Nephron (organoid): ENCODE results near the gene RAD17.

ENCODE experiments used
- H3K27ac Mint-ChIP-seq, 3 experiments: 2 replicates each; pipeline ENCODE4 v1.8.0; 2020; ENCODE audit warnings: mixed read lengths in 3 of 3, mild to moderate bottlenecking in 2 of 3, moderate library complexity in 1 of 3
- H3K27me3 Mint-ChIP-seq: 2 replicates; pipeline ENCODE4 v1.8.0; 2021; ENCODE audit warnings: low read depth, mild to moderate bottlenecking, moderate library complexity, mixed read lengths
- H3K36me3 Mint-ChIP-seq: 2 replicates; pipeline ENCODE4 v1.8.0; 2020; ENCODE audit warnings: low read depth, mixed read lengths
- H3K4me1 Mint-ChIP-seq: 2 replicates; pipeline ENCODE4 v1.8.0; 2020; ENCODE audit warnings: mixed read lengths
- H3K4me3 Mint-ChIP-seq, 3 experiments: 2 replicates each; pipeline ENCODE4 v1.8.0; 2020; ENCODE audit warnings: mild to moderate bottlenecking in 3 of 3, mixed read lengths in 3 of 3, moderate library complexity in 2 of 3
- H3K9me3 Mint-ChIP-seq: 2 replicates; pipeline ENCODE4 v1.8.0; 2020; ENCODE audit warnings: mixed read lengths
- TF ChIP-seq, protein P1 (sequence below), 3 experiments: fragments of 200-600 bp; sonication (generic); IDR thresholded peaks; one replicate each; pipeline ENCODE4 v1.5.0; 2021; ENCODE audit warnings: antibody characterized with exemption in 3 of 3; ENCODE audit not compliant: unreplicated experiment in 3 of 3

The RAD17 gene

DNA sequence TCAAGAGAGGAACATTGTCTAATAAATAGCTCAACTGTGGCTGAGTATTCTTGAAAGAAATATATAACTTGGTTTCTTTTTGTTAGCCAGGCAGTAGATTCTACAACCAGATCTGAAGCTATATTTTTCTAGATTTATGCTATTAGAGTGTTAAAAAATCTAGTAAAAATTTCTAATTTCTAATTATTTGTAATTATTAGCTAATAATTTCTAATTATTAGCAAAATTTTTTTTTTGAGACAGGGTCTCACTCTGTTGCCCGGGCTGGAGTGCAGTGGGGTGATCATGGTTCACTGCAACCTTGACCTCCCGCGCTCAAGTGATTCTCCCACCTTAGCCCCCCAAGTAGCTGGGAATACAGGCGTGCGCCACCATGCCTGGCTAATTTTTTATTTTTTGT, 2.8 kb downstream of the RAD17 start:
- peak overlapping the region; percentile 61 to 96 (median 70) for H3K4me3 Mint-ChIP-seq
- H3K9me3 Mint-ChIP-seq: no peaks in the 10 kb centered on the region
- TF ChIP-seq, protein P1, sequence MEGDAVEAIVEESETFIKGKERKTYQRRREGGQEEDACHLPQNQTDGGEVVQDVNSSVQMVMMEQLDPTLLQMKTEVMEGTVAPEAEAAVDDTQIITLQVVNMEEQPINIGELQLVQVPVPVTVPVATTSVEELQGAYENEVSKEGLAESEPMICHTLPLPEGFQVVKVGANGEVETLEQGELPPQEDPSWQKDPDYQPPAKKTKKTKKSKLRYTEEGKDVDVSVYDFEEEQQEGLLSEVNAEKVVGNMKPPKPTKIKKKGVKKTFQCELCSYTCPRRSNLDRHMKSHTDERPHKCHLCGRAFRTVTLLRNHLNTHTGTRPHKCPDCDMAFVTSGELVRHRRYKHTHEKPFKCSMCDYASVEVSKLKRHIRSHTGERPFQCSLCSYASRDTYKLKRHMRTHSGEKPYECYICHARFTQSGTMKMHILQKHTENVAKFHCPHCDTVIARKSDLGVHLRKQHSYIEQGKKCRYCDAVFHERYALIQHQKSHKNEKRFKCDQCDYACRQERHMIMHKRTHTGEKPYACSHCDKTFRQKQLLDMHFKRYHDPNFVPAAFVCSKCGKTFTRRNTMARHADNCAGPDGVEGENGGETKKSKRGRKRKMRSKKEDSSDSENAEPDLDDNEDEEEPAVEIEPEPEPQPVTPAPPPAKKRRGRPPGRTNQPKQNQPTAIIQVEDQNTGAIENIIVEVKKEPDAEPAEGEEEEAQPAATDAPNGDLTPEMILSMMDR (IDR thresholded peaks at IDR 0.05; ENCODE audit: unreplicated experiment in 3 of 3): no peak
- H3K4me1 Mint-ChIP-seq: peaks cover 24% of the 10 kb centered on the region
- peak overlapping the region in 2 of 3 experiments; percentile 24 to 31 for H3K27ac Mint-ChIP-seq
- H3K27me3 Mint-ChIP-seq: no peaks in the 10 kb centered on the region
- peaks cover 29% of the 10 kb centered on the region for H3K36me3 Mint-ChIP-seq

DNA sequence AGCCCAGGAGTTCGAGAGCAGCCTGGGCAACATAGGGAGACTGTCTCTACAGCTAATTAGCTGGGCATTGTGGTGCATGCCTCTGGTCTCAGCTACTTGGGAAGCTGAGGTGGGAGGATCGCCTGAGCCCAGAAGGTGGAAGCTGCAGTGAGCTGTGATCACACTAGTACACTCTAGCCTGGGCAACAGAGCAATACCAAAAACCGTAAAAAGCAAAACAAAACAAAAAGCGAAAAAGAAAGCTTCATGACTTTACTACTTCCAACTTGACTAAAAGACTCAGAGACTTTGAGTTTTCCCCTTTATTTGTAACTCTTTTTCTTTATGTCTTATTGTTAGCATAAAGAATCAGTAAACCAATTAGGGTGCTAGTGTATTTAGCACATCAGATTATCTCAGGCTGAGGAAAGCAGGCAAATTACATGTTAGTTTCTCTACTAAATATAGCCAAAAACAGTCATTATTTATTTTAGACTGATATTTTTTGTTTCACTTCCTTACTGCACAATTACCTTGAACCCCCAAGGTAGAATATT, 5.4 kb downstream of the RAD17 start:
- Mint-ChIP-seq H3K4me1 (peaks cover 12% of the 10 kb centered on the region), H3K36me3 (peaks cover 36% of the 10 kb centered on the region), H3K9me3 (no peaks in the 10 kb centered on the region), H3K27ac (no peak overlapping the region), H3K4me3 (no peak overlapping the region), H3K27me3 (no peaks in the 10 kb centered on the region)
- TF ChIP-seq, protein P1 (IDR thresholded peaks at IDR 0.05; ENCODE audit: unreplicated experiment in 3 of 3): no peak

DNA sequence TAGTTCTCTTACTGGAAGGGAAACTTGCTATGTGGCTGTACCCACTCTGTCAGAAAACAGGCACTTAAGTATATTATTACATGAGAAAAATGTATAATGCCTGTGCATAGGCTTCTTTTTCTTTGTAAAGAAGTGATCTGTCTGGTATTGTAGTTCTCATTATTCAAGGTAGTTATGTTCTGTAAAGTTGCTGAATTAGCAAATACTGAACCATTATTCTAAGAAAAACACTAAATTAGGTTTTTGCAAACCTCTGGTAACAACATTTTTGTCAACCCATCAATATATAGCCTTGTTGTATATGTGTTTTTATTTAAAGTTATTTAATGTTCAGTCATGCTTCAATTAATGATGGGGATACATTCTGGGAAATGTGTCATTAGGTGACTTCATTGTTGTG, 8.8 kb downstream of the RAD17 start:
- Mint-ChIP-seq H3K9me3 (no peaks in the 10 kb centered on the region), H3K4me3 (no peak overlapping the region)

DNA sequence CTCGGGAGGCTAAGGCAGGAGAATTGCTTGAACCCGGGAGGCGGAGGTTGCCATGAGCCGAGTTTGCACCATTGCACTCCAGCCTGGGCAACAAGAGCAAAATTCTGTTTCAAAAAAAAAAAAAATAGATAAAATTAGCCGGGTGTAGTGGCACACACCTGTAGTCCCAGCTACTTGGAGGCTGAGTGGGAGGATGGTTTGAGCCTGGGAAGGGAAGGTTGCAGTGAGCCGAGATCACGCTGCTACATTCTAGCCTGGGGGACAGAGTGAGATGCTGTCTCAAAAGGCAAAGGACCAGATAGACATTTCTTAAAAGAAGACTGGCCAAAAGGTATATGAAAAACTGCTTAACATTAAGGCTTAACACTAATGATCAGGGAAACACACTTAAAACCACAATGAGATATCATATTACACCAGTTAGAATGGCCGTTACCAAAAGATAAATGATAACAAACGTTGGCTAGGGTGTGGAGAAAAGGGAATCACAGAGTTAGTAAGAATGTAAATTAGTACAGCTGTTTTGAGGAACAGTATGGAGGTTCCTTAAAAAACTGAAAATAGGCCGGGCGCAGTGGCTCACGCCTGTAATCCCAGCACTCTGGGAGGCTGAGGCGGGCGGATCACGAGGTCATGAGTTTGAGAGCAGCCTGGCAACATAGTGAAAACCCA, 35.2 kb downstream of the RAD17 start:
- TF ChIP-seq, protein P1 (IDR thresholded peaks at IDR 0.05; ENCODE audit: unreplicated experiment in 3 of 3): no peak
- H3K27ac Mint-ChIP-seq: no peak overlapping the region

More for the DNA sequence above, 8.8 kb downstream of the RAD17 start:
- H3K27me3 Mint-ChIP-seq: no peaks in the 10 kb centered on the region
- peaks cover 45% of the 10 kb centered on the region for H3K36me3 Mint-ChIP-seq
- H3K27ac Mint-ChIP-seq: no peak overlapping the region
- TF ChIP-seq, protein P1 (IDR thresholded peaks at IDR 0.05; ENCODE audit: unreplicated experiment in 3 of 3): no peak
- H3K4me1 Mint-ChIP-seq: no peaks in the 10 kb centered on the region

DNA sequence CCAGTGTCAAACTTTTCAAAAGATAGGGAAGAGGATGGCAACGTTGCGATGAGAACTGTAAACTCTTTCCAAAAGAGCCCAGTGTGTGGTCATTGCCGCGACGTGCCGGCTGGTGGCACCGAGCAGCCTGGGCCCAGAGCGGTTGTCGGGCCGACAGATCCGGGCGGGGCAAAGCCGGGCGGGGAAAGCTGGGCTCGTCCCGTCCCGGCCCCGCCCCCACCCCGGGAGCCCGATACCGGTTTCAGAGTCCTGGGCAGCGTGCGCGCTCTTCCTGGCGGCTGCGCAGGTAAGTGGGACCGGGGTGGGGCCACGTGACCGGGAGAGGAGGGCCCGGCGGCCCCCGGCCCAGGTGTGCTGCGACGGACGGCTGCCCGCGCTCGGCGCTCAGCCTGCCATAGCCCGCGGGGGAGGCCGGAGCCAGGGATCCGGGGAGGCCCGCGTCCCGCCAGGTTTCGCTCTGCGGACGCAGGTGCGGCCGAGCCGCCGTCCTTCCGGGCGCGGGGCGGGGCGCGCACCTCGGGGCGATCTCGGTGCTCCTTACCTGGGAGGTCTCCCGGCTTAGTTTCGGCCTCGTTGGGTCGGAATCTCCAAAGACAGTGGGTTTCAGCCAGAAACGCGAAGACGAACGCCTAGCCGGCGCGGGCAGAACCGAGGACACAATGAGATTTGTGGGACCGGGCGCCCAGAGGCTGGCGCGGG, 45.4 kb downstream of the RAD17 start, which contains the start of gene MARVELD2:
Gene MARVELD2, plus strand, starts transcription at position 232 of the 699 bp plus-strand sequence. CDS start 4,270 bp downstream, outside the sequence.
- TF ChIP-seq, protein P1 (IDR thresholded peaks at IDR 0.05; ENCODE audit: unreplicated experiment in 3 of 3): peak; percentile 36 to 54 (median 38)
- H3K27ac Mint-ChIP-seq: peak within 1 kb of the TSS; percentile 46 to 97 (median 65)
- peaks cover 54% of the 10 kb centered on the region for H3K36me3 Mint-ChIP-seq
- H3K27me3 Mint-ChIP-seq: peaks cover 30% of the 10 kb centered on the region
- peak within 1 kb of the TSS; percentile 86 to 88 (median 86) for H3K4me3 Mint-ChIP-seq
- H3K9me3 Mint-ChIP-seq: no peaks in the 10 kb centered on the region
- H3K4me1 Mint-ChIP-seq: peaks cover 3% of the 10 kb centered on the region

More for the DNA sequence above, 35.2 kb downstream of the RAD17 start:
- H3K9me3 Mint-ChIP-seq: no peaks in the 10 kb centered on the region
- no peaks in the 10 kb centered on the region for H3K27me3 Mint-ChIP-seq
- peaks cover 5% of the 10 kb centered on the region for H3K4me1 Mint-ChIP-seq
- H3K36me3 Mint-ChIP-seq: peaks cover 52% of the 10 kb centered on the region
- H3K4me3 Mint-ChIP-seq: no peak overlapping the region
